H1 (cell line): Measurements from ENCODE around the gene GPC6. TPM values are rescaled to one million over a fixed set of nuclear protein-coding genes. Genes with fewer than 3 reads are reported as not detected.

Experiments
- CTCF ChIA-PET: fragments of 300-600 bp; sonication (Branson Sonifier 250); formaldehyde crosslinking; loops from one replicate; lab custom pipeline; 2021; ENCODE audit not compliant: partially characterized antibody; lab: Charles Lee
- POLR2A ChIA-PET: fragments of 300-600 bp; sonication (Branson Sonifier 250); formaldehyde crosslinking; loops from one replicate; lab custom pipeline; 2021; ENCODE audit warnings: inconsistent platforms; ENCODE audit not compliant: partially characterized antibody; lab: Charles Lee
- DNase-seq, 2 experiments: peaks; one replicate each; pipeline versions ENCODE4 v3.0.0 to v3.0.0-alpha.2; 2010 to 2022; ENCODE audit warnings: low spot score in 2 of 2, low read depth in 1 of 2, mixed read lengths in 1 of 2
- FAIRE-seq: peaks from 2 replicates; lab custom pipeline; 2011; peaks lifted over from hg19 to GRCh38; lab: Jason Lieb, UNC
- H2AFZ ChIP-seq: 2 replicates; pipeline ENCODE4 v1.8.1; 2012; ENCODE audit warnings: low read length, inconsistent platforms
- H2AK5ac ChIP-seq: 2 replicates; pipeline ENCODE4 v1.6.1; 2013; ENCODE audit warnings: low read depth, low read length
- H2BK120ac ChIP-seq: replicated peaks from 2 replicates; pipeline ENCODE3; 2013; ENCODE audit warnings: low read depth, low read length, inconsistent platforms
- H2BK12ac ChIP-seq: 2 replicates; pipeline ENCODE4 v1.6.1; 2013; ENCODE audit warnings: low read depth, low read length
- H2BK15ac ChIP-seq: 2 replicates; pipeline ENCODE4 v1.6.1; 2013; ENCODE audit warnings: low read length
- H2BK20ac ChIP-seq: 2 replicates; pipeline ENCODE4 v1.6.1; 2013; ENCODE audit warnings: low read length
- H2BK5ac ChIP-seq: 2 replicates; pipeline ENCODE4 v1.6.1; 2013; ENCODE audit warnings: low read depth, low read length
- H3K14ac ChIP-seq: 2 replicates; pipeline ENCODE4 v1.6.1; 2013; ENCODE audit warnings: inconsistent platforms; ENCODE audit not compliant: insufficient read length
- H3K18ac ChIP-seq: 2 replicates; pipeline ENCODE4 v1.6.1; 2013; ENCODE audit warnings: low read length; ENCODE audit errors: extremely low read depth
- H3K23ac ChIP-seq: 2 replicates; pipeline ENCODE4 v1.6.1; 2013; ENCODE audit warnings: inconsistent platforms; ENCODE audit not compliant: insufficient read length
- H3K23me2 ChIP-seq: 2 replicates; pipeline ENCODE4 v1.6.1; 2013; ENCODE audit warnings: low read depth, low read length
- H3K27ac ChIP-seq: 2 replicates; pipeline ENCODE4 v1.6.1; 2011; ENCODE audit warnings: low read depth, low read length, inconsistent platforms
- H3K27me3 ChIP-seq, 4 experiments: replicated peaks in 1 of 4; 1 replicate in 1 of 4; 2 replicates in 3 of 4; pipeline versions ENCODE4 v1.6.1 to v1.8.1; 2011 to 2013; ENCODE audit warnings: low read length in 3 of 4, mild to moderate bottlenecking in 3 of 4, inconsistent platforms in 2 of 4, mixed read lengths in 2 of 4, moderate library complexity in 1 of 4; ENCODE audit not compliant: control insufficient read depth in 3 of 4, insufficient read depth in 3 of 4; ENCODE audit errors: extremely low read depth in 1 of 4
- H3K36me3 ChIP-seq, 4 experiments: 2 replicates each; pipeline versions ENCODE4 v1.6.1 to v1.8.1; 2011 to 2013; ENCODE audit warnings: mild to moderate bottlenecking in 4 of 4, low read length in 3 of 4, moderate library complexity in 2 of 4, control low read depth in 1 of 4, inconsistent platforms in 1 of 4; ENCODE audit not compliant: insufficient read depth in 4 of 4, control insufficient read depth in 2 of 4
- H3K4ac ChIP-seq: replicated peaks from 2 replicates; pipeline ENCODE3; 2013; ENCODE audit warnings: low read length, low read depth, mixed read lengths, inconsistent platforms; ENCODE audit not compliant: insufficient read length
- H3K4me1 ChIP-seq, 4 experiments: replicated peaks in 1 of 4; 1 replicate in 1 of 4; 2 replicates in 3 of 4; pipeline versions ENCODE4 v1.6.1 to v1.8.1; 2011 to 2013; ENCODE audit warnings: low read length in 3 of 4, inconsistent platforms in 2 of 4, mixed read lengths in 1 of 4; ENCODE audit not compliant: insufficient read depth in 4 of 4, control insufficient read depth in 3 of 4
- H3K4me2 ChIP-seq, 2 experiments: 2 replicates each; pipeline versions ENCODE4 v1.6.1 to v1.8.1; 2011 to 2013; ENCODE audit warnings: low read depth in 2 of 2, low read length in 2 of 2, control low read depth in 1 of 2, inconsistent platforms in 1 of 2, mild to moderate bottlenecking in 1 of 2; ENCODE audit not compliant: insufficient read depth in 1 of 2
- H3K4me3 ChIP-seq, 4 experiments: fragments of 200-600, 300-600 bp in 1 of 4; sonication (generic), shearing (Covaris generic), sonication (Bioruptor Twin) in 1 of 4; 2 replicates each; pipeline versions ENCODE4 v1.5.1 to v1.8.1; 2011 to 2016; ENCODE audit warnings: low read length in 4 of 4, low read depth in 3 of 4, control low read depth in 2 of 4, inconsistent platforms in 2 of 4, mild to moderate bottlenecking in 2 of 4, mixed read lengths in 1 of 4, moderate library complexity in 1 of 4; ENCODE audit not compliant: insufficient read depth in 2 of 4; ENCODE audit errors: extremely low read depth in 1 of 4
- H3K56ac ChIP-seq: replicated peaks from 2 replicates; pipeline ENCODE3; 2013; ENCODE audit warnings: low read depth, mild to moderate bottlenecking, mixed read lengths, low read length, inconsistent platforms; ENCODE audit not compliant: insufficient read length
- H3K79me1 ChIP-seq: 2 replicates; pipeline ENCODE4 v1.6.1; 2013; ENCODE audit warnings: low read depth, low read length, control low read depth
- H3K79me2 ChIP-seq, 2 experiments: 2 replicates each; pipeline versions ENCODE4 v1.6.1 to v1.8.1; 2012 to 2013; ENCODE audit warnings: low read length in 2 of 2, mild to moderate bottlenecking in 2 of 2, inconsistent platforms in 1 of 2; ENCODE audit not compliant: insufficient read depth in 2 of 2, control insufficient read depth in 1 of 2
- H3K9ac ChIP-seq, 4 experiments: replicated peaks in 1 of 4; 1 replicate in 1 of 4; 2 replicates in 3 of 4; pipeline versions ENCODE4 v1.6.1 to v1.8.1; 2011 to 2013; ENCODE audit warnings: low read depth in 3 of 4, low read length in 3 of 4, control low read depth in 2 of 4, mild to moderate bottlenecking in 2 of 4, moderate library complexity in 2 of 4, inconsistent platforms in 1 of 4; ENCODE audit errors: extremely low read depth in 1 of 4
- H3K9me3 ChIP-seq, 2 experiments: 2 replicates each; pipeline versions ENCODE4 v1.6.1 to v1.8.1; 2012 to 2013; ENCODE audit warnings: mild to moderate bottlenecking in 2 of 2, moderate library complexity in 2 of 2, control low read depth in 1 of 2, inconsistent platforms in 1 of 2, low read depth in 1 of 2, low read length in 1 of 2, mixed read lengths in 1 of 2; ENCODE audit not compliant: insufficient read depth in 2 of 2
- H4K20me1 ChIP-seq, 2 experiments: replicated peaks in 1 of 2; 2 replicates each; pipeline versions ENCODE3 to v1.8.1; 2011 to 2013; ENCODE audit warnings: inconsistent platforms in 2 of 2, low read length in 2 of 2, mild to moderate bottlenecking in 1 of 2; ENCODE audit not compliant: insufficient read depth in 2 of 2, control insufficient read depth in 1 of 2
- H4K5ac ChIP-seq: 2 replicates; pipeline ENCODE4 v1.6.1; 2013; ENCODE audit warnings: low read length, low read depth, mixed read lengths, inconsistent platforms; ENCODE audit not compliant: insufficient read length
- H4K8ac ChIP-seq: 2 replicates; pipeline ENCODE4 v1.8.0; 2013; ENCODE audit warnings: mild to moderate bottlenecking, moderate library complexity, low read length, inconsistent platforms; ENCODE audit not compliant: insufficient read depth; ENCODE audit errors: extremely low read depth
- H4K91ac ChIP-seq: replicated peaks from 2 replicates; pipeline ENCODE3; 2013; ENCODE audit warnings: low read length, mixed read lengths, inconsistent platforms; ENCODE audit not compliant: insufficient read length
- CTBP2 ChIP-seq: IDR thresholded peaks from 2 replicates; pipeline ENCODE4 v1.7.0; 2011; ENCODE audit warnings: borderline replicate concordance, mild to moderate bottlenecking, moderate library complexity, mixed read lengths, low read length; ENCODE audit not compliant: insufficient read depth, insufficient read length
- JUND ChIP-seq: IDR thresholded peaks from 2 replicates; pipeline ENCODE4 v1.6.1; 2011; ENCODE audit warnings: mild to moderate bottlenecking, improper control_type of control experiment, low read length
- SP1 ChIP-seq: IDR thresholded peaks from 2 replicates; pipeline ENCODE4 v1.6.1; 2011; ENCODE audit warnings: low read depth, low read length
- TCF12 ChIP-seq: IDR thresholded peaks from 2 replicates; pipeline ENCODE4 v1.6.1; 2011; ENCODE audit warnings: low read depth, mild to moderate bottlenecking, low read length
- WGBS, 2 experiments: shearing (Covaris generic) in 1 of 2; methylation state at CpG; one replicate each; pipeline versions ENCODE4 v1.1.6 to v1.1.7; 2013 to 2015; ENCODE audit warnings: low lambda C conversion rate in 2 of 2, mixed read lengths in 2 of 2, inconsistent platforms in 1 of 2, low coverage in 1 of 2, missing lambda C conversion rate in 1 of 2; ENCODE audit not compliant: insufficient replicate concordance in 2 of 2, insufficient coverage in 1 of 2, insufficient read length in 1 of 2; ENCODE audit errors: extremely low coverage in 1 of 2, missing lambda C conversion rate in 1 of 2; 5-methylcytosine and 5-hydroxymethylcytosine counted together
- polyA plus RNA-seq, 7 experiments: library from polyadenylated mRNA; depleted of rRNA in 3 of 7; stranded (reverse) in 5 of 7; unstranded in 2 of 7; fragments of >200 nt in 5 of 7; fragments of 200-250 nt in 2 of 7; gene quantifications; 1 replicate in 5 of 7; 2 replicates in 1 of 7; 4 replicates in 1 of 7; pipeline versions ENCODE4 v1.2.1 to v1.2.3, GENCODE V29; 2011 to 2013; ENCODE audit warnings: missing spikeins in 2 of 7, mixed read lengths in 2 of 7
- total RNA-seq: library from RNA; stranded (reverse); fragmentation: NEBNext Ultra II Directional; extraction: Animal tissue kit (Norgen Biotek cat#: 25700); gene quantifications from 2 replicates; pipeline ENCODE4 v1.2.1, GENCODE V29; 2021

Gene GPC6
- total and polyA plus RNA-seq, 2 of the 8 experiments (the other 6 are each of a cell fraction or from before 2014, with no cell fraction given), result 5.4 to 12.0 TPM

DNA sequence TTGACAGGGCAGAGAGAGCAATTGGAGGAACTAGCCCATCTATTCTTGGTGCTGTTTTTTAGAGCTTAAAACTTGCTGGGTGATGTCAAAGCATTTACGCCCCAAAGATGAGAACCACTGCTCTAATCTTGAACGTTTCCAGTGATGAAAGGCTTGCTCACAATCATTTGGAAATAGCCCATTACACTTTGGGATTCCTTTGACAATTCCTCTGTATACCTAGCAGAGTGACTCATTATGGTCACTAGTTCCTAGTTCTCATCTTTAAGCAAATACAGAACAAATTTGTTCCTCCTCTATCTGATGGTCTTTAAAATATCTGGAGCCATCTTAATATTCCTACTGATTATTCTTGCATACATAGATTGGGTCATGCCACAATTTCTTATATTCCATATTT, 112.3 kb downstream of the GPC6 start:
- Histone ChIP-seq H2BK15ac (no peak overlapping the region), H3K36me3 (0 out of 8 replicates have a peak, but pooled peaks cover 0 to 2% (median 0%) of the 10 kb centered on the region in 4 experiments), H2BK120ac (no peak overlapping the region), H3K23me2 (no peaks in the 10 kb centered on the region), H4K20me1 (no peaks in the 10 kb centered on the region), H3K4ac (no peak overlapping the region), H3K14ac (no peak overlapping the region), H3K9ac (no peak overlapping the region), H2BK20ac (no peak overlapping the region), H2BK12ac (no peak overlapping the region), H3K27me3 (no peaks in the 10 kb centered on the region), H4K8ac (no peak overlapping the region), H2AK5ac (no peak overlapping the region), H2BK5ac (no peak overlapping the region), H3K9me3 (no peaks in the 10 kb centered on the region), H4K5ac (no peak overlapping the region), H3K79me2 (peaks cover 0 to 5% of the 10 kb centered on the region in 2 experiments; a peak in 2 of 4 replicates), H3K4me2 (no peak overlapping the region), H3K23ac (no peak overlapping the region), H3K56ac (no peak overlapping the region), H3K18ac (no peak overlapping the region), H3K79me1 (no peaks in the 10 kb centered on the region), H3K4me1 (peaks cover 0 to 5% (median 1%) of the 10 kb centered on the region in 4 experiments; a peak in 2 of 7 replicates), H3K27ac (no peak overlapping the region), H3K4me3 (no peak overlapping the region)
- FAIRE-seq (no peak), DNase-seq (no peak)
- POLR2A ChIA-PET, result no interaction called here
- CTCF ChIA-PET, result interaction anchor here (0.6 kb wide), 1 partner anchor 465 kb away, joined by 3 read pairs; no protein-coding TSS in a partner anchor
- TF ChIP-seq JUND (no peak), SP1 (no peak), TCF12 (no peak), CTBP2 (no peak)
- TF ChIP-seq, all 59 proteins: peak for 0
- WGBS, 2 experiments, result 83% methylated on average over 2 of the region's 2 CpGs; no CpG with 5 or more reads in 1 of the 2 experiments
- H4K91ac ChIP-seq, result no peak overlapping the region
- no peak overlapping the region for H2AFZ ChIP-seq
